Epidermal melanocyte (primary cell): ENCODE measurements around the gene SYTL2.
"Not testable (repeated sequence)": the region's sequence is repeated elsewhere in the genome, so short reads cannot be mapped to it uniquely, and the experiment has no call there.

ENCODE experiments used
- DNase-seq: peaks from one replicate; pipeline ENCODE4 v3.0.0; 2011; ENCODE audit warnings: low spot score; ENCODE audit not compliant: insufficient read length

The SYTL2 gene

GRCh38 chr11:85698195-85698594 lies 112.7 kb downstream of the SYTL2 start:
- no peak for DNase-seq

DNA sequence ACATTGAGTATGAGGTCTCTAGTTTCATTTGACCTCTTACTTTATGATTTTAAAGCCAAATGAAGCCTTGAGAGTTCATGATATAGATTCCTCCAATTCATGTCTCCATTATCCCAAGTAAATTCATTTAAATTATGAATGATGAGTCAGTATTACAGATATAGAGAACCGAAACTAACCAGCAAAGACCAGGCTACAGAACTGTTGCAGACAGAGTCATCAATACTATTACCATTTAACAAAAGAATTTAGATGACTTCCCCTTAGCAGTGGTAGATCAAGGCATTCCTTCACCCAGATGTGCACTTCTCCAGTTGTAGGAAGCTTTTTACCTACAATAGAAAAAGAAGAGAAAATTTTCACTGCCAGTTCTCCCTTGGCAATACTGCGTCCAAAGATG lies 113.2 kb downstream of the SYTL2 start:
- DNase-seq = no peak

GRCh38 chr11:85695546-85695945 lies 115.4 kb downstream of the SYTL2 start:
- DNase-seq = no peak

DNA sequence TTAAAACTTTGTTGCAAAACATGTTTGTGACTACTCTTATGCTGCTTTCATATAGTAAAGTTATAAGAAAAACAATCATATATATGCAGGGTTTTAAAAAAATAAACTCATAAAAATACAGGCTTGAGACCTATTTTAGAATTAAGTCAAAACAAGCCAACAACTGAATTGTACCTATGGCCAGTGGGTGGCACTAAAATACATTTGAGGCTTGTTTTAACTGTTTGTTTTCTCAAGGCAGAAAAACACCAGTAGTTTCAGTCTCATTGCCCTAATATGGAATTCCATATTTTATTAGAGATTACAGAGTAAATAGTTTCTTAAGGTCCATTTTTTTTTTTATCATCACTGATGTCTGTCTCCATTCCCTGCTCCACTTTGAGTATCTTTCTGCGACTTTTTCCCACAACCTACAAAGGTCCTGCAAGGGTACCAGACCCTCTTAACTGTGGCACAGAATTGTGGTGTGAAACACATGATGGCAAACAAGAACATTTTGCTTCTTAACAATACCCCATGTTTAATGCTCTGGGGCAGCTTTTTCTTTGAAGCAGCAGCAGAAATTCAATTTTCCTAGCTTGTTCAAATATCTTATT lies 116.5 kb downstream of the SYTL2 start:
- peak; percentile 29 for DNase-seq

- DNase-seq = peak; percentile 81
Measured at GRCh38 chr11:85685820-85686459, 125.0 kb downstream of the SYTL2 start, which contains the start of gene CCDC89. Gene CCDC89 (minus strand): TSS chr11:85686195. CDS start chr11:85686130, 65 bp downstream.

GRCh38 chr11:85685125-85685819 lies 125.7 kb downstream of the SYTL2 start:
- no peak for DNase-seq

GRCh38 chr11:85682330-85683305 lies 128.3 kb downstream of the SYTL2 start:
- peak; percentile 68 for DNase-seq

GRCh38 chr11:85680897-85681296 lies 130.0 kb downstream of the SYTL2 start:
- no peak for DNase-seq

DNA sequence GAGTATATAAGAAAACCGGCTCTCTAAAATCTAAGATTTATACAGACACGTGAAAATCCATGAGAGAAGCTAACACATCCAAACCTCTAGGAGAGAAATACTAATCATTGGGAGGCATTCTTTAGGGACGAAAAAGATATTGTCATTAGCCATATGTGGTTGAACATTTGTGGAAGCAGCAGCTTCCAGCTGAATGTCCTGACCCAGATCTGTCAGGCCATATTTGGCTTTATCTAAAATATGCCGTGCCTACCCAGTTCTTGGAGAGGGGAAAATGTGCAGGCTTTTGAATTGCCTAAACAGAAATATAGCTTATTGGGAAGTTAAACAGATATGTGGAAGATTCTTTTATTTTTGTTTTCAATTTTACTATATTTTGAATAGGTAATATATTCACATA lies 131.4 kb downstream of the SYTL2 start:
- DNase-seq = no peak

DNA sequence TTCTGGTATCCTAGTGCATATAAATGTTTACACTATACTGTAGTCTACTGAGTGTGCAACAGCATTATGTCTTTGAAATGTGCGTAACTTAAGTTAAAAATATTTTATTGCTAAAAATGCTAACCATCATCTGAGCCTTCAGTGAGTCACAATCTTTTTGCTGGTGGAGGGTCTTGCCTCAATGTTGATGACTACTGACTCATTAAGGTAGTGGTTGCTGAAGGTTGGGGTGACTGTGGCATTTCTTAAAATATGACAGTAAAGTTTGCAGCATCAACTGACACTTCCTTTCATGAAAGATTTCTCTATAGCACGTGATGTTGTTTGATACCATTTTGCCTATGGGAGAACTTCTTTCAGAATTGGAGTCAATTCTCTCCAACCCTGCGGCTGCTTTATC lies 137.5 kb downstream of the SYTL2 start:
- DNase-seq = no peak

GRCh38 chr11:85672105-85672902 lies 138.6 kb downstream of the SYTL2 start:
- no peak for DNase-seq

GRCh38 chr11:85670949-85671663 lies 139.8 kb downstream of the SYTL2 start:
- not testable (repeated sequence) for DNase-seq

DNA sequence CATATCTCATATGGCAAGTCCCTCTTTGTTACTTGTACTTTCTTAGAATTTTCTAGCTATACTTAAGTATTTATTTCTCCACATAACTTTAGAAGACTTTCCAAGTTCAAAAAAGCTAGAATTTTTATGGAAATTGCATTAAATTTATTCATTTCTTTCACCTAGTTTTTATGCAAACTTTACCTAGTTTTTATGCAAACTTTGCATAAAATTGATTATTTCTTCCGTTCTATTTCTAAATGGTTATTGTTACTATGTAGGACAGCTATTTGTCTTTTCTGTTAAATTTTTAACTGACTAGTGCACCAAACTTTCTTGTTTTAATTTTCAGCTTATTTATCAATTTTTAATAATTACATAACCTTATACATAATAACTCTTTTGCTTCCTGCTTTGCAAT lies 142.8 kb downstream of the SYTL2 start:
- DNase-seq = no peak

DNA sequence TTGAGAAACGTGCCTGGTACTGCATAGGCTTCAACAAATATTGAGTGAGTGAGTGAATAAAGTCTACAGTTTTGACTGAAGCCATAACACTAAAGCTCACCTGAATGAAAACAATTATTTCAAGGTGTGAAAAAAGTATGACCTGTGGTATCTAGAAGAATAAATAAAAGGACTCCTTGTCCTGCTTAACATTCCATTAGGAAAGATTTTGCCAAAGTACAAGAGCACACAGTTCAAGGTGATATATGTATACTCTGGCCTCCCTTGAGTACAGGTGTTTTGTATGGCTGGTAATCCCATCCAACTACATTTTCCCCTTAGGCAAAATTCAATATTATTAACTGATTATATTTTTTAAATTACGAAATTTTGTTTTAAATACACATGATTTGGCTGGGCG lies 144.3 kb downstream of the SYTL2 start:
- DNase-seq = no peak

DNA sequence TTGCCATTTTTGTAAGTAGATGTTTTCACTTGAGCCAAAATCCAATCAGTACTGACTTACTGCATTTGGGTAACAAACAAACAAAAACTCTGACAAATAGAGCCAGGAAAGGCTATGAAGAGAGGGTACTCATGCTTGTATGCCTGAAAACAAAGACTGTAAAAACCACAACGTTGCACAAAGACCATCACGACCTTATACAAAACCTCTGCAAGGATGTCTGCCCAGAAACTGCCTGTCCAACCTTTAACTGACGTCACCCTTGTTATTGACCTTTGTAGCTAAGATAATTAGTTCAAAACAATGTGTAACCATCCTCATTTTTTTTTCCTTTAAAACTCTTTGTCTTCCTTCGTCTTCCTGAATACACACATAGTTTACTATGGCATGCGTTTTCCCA lies 145.2 kb downstream of the SYTL2 start:
- DNase-seq = no peak

- DNase-seq = peak; percentile 93
Measured at GRCh38 chr11:85664615-85665481, 146.1 kb downstream of the SYTL2 start, which contains the start of gene CREBZF. Gene CREBZF (minus strand): TSS chr11:85665129. CDS start chr11:85664875, 254 bp downstream.

- no peak for DNase-seq
Measured at GRCh38 chr11:85663753-85664614, 147.0 kb downstream of the SYTL2 start.
